H1 (cell line): ENCODE results near the gene ZNF680.

Source experiments
- CTCF ChIP-seq, 3 experiments: IDR thresholded peaks; 1 replicate in 2 of 3; 2 replicates in 1 of 3; pipeline versions ENCODE4 v1.5.1 to v1.6.1; 2011; ENCODE audit warnings: low read length in 3 of 3, mild to moderate bottlenecking in 3 of 3, inconsistent platforms in 2 of 3, low read depth in 1 of 3, moderate library complexity in 1 of 3; ENCODE audit not compliant: insufficient read depth in 1 of 3; ENCODE audit errors: control extremely low read depth in 1 of 3
- E2F6 ChIP-seq: IDR thresholded peaks from 2 replicates; pipeline ENCODE4 v1.6.1; 2012; ENCODE audit warnings: inconsistent platforms
- EP300 ChIP-seq, 2 experiments: IDR thresholded peaks; 1 replicate in 1 of 2; 2 replicates in 1 of 2; pipeline ENCODE4 v1.6.1; 2011 to 2012; ENCODE audit warnings: low read depth in 2 of 2, low read length in 2 of 2, mild to moderate bottlenecking in 2 of 2, borderline replicate concordance in 1 of 2, inconsistent platforms in 1 of 2, moderate library complexity in 1 of 2
- EZH2 ChIP-seq: fragments of 200-600 bp; sonication (generic); IDR thresholded peaks from 2 replicates; pipeline ENCODE4 v1.7.1; 2012; ENCODE audit warnings: low read depth, mild to moderate bottlenecking, moderate library complexity, low read length, inconsistent platforms; ENCODE audit not compliant: severe bottlenecking
- JUND ChIP-seq: IDR thresholded peaks from 2 replicates; pipeline ENCODE4 v1.6.1; 2011; ENCODE audit warnings: mild to moderate bottlenecking, improper control_type of control experiment, low read length
- KDM1A ChIP-seq: fragments of 200-600, 300-600 bp; sonication (generic); IDR thresholded peaks from 2 replicates; pipeline ENCODE4 v1.7.1; 2016; ENCODE audit warnings: mild to moderate bottlenecking, low read length, borderline replicate concordance
- SIX5 ChIP-seq: IDR thresholded peaks from 2 replicates; pipeline ENCODE4 v1.6.1; 2011; ENCODE audit warnings: mild to moderate bottlenecking, low read depth, low read length

GRCh38 chr7:64581391-64581790 lies 18.5 kb upstream of the ZNF680 start:
- TF ChIP-seq EZH2 (no peak), SIX5 (no peak), JUND (no peak), E2F6 (no peak), CTCF (IDR thresholded peaks at IDR 0.05; ENCODE audit: control extremely low read depth in 1 of 3, insufficient read depth in 1 of 3, low read depth in 1 of 3, low read length in 3 of 3) (no peak), EP300 (IDR thresholded peaks at IDR 0.05; ENCODE audit: borderline replicate concordance in 1 of 2, low read depth in 2 of 2, low read length in 2 of 2) (no peak), KDM1A (no peak)
